Esophagus mucosa (tissue), 1 donor: Measurements from ENCODE around the gene SRSF5. TPM values are rescaled to one million over a fixed set of nuclear protein-coding genes. Genes with fewer than 3 reads are reported as not detected.
A peak's percentile ranks its signal among the peaks of the same experiment; 100 is the strongest.

Experiments used
- ATAC-seq: fragments of 200-7000 bp; cut with Tn5 transposase; one replicate; pipeline ENCODE4 v1.9.1; 2020
- total RNA-seq: library from RNA; stranded (reverse); gene quantifications from one replicate; pipeline ENCODE4 v1.2.4, GENCODE V29; 2023
- donor health status: DM: yes; HTN: yes; CAD: no.

Gene SRSF5
- total RNA-seq, 1 donor from 2014 or later = 217 TPM

DNA sequence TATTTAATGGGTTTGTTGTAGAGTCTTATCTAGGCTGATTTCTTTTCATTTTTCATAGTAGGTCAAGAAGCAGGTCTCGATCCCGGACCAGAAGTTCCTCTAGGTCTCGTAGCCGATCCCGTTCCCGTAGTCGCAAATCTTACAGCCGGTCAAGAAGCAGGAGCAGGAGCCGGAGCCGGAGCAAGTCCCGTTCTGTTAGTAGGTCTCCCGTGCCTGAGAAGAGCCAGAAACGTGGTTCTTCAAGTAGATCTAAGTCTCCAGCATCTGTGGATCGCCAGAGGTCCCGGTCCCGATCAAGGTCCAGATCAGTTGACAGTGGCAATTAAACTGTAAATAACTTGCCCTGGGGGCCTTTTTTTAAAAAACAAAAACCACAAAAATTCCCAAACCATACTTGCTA is 4.2 kb downstream of the SRSF5 start:
- no peak for ATAC-seq

DNA sequence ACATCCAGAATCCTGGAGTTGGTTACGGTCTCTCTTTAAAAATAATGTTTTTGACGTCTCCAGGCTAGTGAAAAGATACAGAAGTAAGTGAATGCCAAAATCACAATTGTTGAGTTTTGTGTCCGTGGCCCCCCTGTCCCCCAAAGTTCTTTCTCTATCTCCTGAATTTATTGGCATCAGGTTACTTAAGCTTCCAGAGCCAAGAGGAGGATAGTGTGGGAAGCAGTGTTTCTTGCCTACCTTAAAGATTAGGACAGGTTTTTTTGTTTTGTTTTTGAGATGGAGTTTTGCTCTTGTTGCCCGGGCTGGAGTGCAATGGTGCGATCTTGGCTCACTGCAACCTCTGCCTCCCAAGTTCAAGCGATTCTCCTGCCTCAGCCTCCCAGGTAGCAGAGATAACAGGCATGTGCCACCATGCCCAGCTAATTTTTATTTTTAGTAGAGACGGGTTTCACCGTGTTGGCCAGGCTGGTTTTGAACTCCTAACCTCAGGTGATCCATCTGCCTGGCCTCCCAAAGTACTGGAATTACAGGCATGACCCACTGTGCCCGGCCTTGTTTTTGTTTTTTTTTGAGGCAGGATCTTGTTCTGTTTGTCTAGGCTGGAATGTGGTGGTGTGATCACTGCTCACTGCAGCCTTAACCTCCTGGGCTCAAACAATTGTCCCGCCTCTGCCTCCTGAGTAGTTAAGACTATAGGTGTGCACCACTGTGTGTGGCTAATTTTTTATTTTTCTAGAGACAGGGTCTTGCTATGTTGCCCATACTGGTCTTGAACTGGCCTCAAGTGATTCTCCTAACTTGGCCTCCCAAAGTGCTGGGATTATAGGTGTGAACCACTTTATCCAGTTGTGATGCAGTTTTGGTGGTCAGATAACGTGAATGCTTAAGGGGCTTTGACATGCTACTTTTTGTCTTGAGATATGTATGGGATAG is 5.4 kb downstream of the SRSF5 start:
- no peak for ATAC-seq

GRCh38 chr14:69773571-69774276 is 6.8 kb downstream of the SRSF5 start:
- no peak for ATAC-seq

GRCh38 chr14:69775012-69775411 is 8.1 kb downstream of the SRSF5 start:
- ATAC-seq = no peak

GRCh38 chr14:69776875-69777453 is 10.0 kb downstream of the SRSF5 start:
- ATAC-seq = no peak

DNA sequence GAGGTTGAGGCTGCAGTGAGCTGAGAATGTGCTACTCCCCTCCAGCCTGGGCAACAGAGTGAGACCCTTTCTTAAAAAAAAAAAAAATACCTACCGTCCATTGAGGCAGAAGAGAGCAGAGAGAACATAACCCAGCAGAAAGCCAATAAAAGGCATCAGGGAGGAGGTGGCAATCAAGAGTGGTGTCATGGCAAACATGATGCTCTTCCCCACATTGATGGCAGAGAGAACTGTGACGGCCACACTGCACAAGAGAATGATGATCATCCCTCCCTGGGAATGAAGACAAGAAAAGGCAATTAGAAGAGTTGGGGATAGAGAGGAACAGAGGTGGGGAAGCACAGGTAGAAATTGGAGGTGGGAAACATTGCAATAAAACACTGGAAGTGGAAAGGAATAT is 12.1 kb downstream of the SRSF5 start:
- no peak for ATAC-seq

GRCh38 chr14:69780092-69780491 is 13.2 kb downstream of the SRSF5 start:
- no peak for ATAC-seq

DNA sequence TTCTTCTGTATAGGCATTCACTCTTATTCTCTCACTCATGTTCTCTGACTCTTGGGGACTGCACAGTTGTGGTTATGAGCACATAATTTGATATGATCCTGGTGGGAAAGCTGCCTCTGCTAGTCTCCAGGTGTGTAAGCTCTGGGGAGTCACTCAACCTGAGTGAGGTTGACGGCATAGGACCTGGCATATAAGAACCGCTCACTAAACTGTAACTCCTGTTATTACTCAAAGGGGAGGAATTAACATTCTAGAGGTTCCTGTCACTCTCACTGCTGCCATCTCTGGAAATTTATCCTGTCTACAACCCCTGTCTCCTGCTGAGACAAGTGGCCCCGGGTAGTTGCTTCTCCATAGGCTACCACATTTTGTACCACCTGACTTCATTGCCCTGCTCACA is 14.0 kb downstream of the SRSF5 start:
- ATAC-seq = no peak

- ATAC-seq = no peak
Measured at GRCh38 chr14:69784942-69785341, 18.0 kb downstream of the SRSF5 start.

DNA sequence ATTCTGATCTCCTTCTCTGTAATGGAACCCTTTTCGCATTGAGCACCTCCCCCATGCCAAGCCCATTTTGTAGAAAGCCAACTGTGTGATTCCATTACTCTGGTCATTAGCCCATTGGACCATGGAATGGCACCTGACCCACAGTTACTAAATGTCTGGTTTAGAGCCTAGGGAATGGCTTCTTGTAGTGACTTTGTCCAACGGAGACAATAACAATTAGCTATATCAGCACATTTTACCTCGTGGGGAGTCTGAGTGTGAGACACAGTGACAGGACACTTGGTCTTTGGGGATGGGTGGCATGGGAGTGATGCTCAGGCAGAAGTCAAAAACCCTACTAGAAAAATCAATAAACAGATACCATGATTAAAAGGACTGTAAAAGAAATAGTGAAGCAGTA is 19.7 kb downstream of the SRSF5 start:
- no peak for ATAC-seq

DNA sequence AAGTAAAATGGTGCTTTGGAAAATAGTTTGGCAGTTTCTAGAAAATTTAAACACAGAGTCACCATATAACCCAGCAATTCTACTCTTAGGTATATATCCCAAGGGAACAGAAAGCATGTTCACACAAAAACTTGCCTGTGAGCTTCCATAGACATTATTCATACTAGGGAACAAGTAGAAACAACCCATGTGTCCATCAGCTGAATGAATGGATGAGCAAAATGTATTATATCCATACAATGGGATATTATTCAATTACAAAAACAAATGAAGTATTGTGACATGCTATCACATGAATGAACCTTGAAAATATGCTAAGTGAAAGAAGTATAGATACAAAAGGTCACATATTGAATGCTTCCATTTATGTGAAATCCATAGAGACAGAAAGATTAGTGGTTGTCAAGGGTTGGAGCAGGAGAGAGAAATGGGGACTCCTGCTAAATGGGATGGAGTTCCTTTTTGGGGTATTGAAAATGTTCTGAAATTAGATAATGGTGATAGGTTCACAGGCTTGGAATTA is 22.2 kb downstream of the SRSF5 start:
- ATAC-seq = peak; percentile 63

DNA sequence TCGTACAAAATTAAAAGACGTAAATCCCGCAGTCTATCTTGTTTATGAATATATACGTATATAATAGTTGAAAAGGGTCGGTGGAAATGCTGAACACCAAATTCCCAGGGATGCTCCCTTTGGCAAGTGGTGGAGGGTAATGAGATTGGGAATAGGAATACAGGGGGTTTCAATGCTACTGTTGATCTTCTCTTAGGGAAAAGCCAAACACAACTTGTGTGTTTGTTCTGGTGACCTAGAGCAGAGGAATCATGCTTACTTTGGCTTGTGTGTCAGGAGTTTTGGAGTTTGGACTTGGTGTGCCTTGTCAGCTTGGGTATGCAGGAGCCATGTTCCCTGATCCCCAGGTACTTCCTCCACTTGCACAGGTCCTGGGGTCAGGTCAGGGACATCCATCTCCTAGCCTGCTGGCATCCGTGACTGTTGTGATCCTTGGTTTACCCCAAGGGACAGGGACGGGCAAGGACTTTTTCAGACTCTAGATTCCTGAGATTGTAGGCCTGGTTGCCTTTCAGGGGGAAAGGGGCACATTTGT is 26.0 kb downstream of the SRSF5 start:
- ATAC-seq = no peak

- ATAC-seq = no peak
Measured at GRCh38 chr14:69794791-69795190, 27.8 kb downstream of the SRSF5 start.

DNA sequence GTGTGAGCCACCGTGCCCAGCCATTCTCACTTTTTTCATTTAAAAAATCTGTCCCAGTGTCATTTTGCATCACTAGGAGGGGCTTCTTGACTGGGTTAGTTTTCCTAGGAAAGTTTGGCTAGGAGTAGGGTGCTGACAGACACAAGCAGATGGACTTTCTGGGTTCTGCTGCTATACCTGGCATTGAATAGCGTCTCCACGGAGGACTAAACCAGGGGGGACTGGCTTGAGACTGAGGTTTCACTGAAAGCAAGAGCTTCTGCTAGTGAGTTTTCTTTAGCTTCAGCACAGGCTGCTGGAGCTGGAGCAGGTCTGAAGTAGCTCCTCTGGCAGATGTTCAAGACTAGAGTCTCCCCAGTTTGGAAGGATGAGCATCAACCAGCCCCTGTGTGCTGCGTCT is 28.7 kb downstream of the SRSF5 start:
- ATAC-seq = no peak

- ATAC-seq = no peak
Measured at GRCh38 chr14:69796797-69797500, 30.0 kb downstream of the SRSF5 start, which contains the start of gene SLC10A1. Gene SLC10A1 (minus strand): TSS chr14:69797241. CDS start chr14:69797155, 86 bp downstream.

- peak; percentile 19 for ATAC-seq
Measured at GRCh38 chr14:69797573-69798338, 30.8 kb downstream of the SRSF5 start.

- ATAC-seq = no peak
Measured at GRCh38 chr14:69798339-69798735, 31.4 kb downstream of the SRSF5 start.

DNA sequence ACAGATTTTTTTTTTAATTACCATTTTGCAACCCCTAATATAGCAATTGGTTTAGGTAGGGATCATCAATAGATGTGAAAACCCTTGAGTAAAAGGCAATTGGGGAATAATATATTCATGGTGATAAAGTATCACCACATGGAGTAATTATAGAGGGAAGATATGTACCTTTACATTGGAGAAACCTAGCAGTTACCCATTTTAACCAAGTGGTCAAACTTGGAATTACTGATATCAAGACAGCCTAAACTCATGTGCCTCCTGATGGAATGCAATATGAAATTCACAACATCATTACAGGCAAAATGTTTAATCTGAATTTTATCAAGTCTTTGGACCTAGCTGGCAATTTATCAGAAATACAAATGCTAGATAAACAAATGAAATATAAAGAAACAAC is 36.8 kb downstream of the SRSF5 start:
- ATAC-seq = no peak

DNA sequence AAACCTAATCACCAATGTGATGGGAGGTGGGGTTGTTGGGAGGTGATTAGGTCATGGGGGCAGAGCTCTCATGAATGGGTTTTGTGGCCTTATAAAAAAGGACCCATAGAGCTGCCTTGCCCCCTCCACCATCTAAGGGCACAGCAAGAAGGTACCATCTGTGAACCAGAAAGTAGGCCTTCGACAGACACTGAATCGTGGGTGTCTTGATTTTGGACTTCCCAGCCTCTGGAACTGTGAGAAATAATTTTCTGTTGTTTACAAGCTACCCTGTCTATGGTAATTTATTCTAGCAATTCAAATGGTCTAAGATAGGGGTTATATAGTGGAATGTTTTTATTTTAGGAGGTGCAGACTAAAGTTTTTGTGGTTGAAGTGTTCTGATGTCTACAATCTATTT is 38.0 kb downstream of the SRSF5 start:
- ATAC-seq = no peak

DNA sequence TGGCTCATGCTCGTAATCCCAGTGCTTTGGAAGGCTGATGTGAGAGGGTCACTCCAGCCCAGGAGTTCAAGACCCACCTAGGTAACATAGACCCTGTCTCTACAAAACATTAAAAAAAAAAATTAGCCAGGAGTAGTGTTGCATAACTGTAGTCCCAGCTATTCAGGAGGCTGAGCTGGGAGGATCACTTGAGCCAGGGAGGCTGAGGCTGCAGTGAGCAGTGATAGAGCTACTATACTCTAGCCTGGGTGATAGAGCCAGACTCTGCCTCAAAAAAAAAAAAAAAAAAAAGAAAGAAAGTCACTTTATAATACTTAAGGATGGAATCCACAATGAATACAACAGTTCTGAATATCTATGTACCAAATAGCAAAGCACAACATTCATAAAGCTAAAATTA is 40.2 kb downstream of the SRSF5 start:
- no peak for ATAC-seq
